Measurements from ENCODE around the gene KRT40.

GRCh38 chr17:40984226-40984625, at the start of gene KRT40:
- no peak for TF ChIP-seq POLR2AphosphoS5 (IDR thresholded peaks at IDR 0.05; ENCODE audit: low read depth)
- TF ChIP-seq, protein P1, sequence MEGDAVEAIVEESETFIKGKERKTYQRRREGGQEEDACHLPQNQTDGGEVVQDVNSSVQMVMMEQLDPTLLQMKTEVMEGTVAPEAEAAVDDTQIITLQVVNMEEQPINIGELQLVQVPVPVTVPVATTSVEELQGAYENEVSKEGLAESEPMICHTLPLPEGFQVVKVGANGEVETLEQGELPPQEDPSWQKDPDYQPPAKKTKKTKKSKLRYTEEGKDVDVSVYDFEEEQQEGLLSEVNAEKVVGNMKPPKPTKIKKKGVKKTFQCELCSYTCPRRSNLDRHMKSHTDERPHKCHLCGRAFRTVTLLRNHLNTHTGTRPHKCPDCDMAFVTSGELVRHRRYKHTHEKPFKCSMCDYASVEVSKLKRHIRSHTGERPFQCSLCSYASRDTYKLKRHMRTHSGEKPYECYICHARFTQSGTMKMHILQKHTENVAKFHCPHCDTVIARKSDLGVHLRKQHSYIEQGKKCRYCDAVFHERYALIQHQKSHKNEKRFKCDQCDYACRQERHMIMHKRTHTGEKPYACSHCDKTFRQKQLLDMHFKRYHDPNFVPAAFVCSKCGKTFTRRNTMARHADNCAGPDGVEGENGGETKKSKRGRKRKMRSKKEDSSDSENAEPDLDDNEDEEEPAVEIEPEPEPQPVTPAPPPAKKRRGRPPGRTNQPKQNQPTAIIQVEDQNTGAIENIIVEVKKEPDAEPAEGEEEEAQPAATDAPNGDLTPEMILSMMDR (IDR thresholded peaks at IDR 0.05; ENCODE audit: insufficient read depth, low read length): no peak

Data from HL-60 (cell line).